Glutamatergic neuron (in vitro differentiated cells): ENCODE measurements around the gene TRPV4. TPM values are rescaled to one million over a fixed set of nuclear protein-coding genes. Genes with fewer than 3 reads are reported as not detected.

Experiments
- DNase-seq: peaks from one replicate; pipeline ENCODE4 v3.0.0; 2022
- H3K27ac Mint-ChIP-seq: one replicate; pipeline ENCODE4 v1.8.0; 2020; ENCODE audit warnings: mild to moderate bottlenecking, mixed read lengths, inconsistent platforms; ENCODE audit not compliant: unreplicated experiment
- H3K27me3 Mint-ChIP-seq: one replicate; pipeline ENCODE4 v1.8.0; 2020; ENCODE audit warnings: mild to moderate bottlenecking, moderate library complexity, mixed read lengths, inconsistent platforms; ENCODE audit not compliant: unreplicated experiment
- H3K36me3 Mint-ChIP-seq: one replicate; pipeline ENCODE4 v1.8.0; 2020; ENCODE audit warnings: mild to moderate bottlenecking, mixed read lengths, inconsistent platforms; ENCODE audit not compliant: unreplicated experiment
- H3K4me1 Mint-ChIP-seq: one replicate; pipeline ENCODE4 v1.8.0; 2020; ENCODE audit warnings: mild to moderate bottlenecking, low read depth, mixed read lengths, inconsistent platforms; ENCODE audit not compliant: unreplicated experiment
- H3K4me3 Mint-ChIP-seq: one replicate; pipeline ENCODE4 v1.8.0; 2020; ENCODE audit warnings: mild to moderate bottlenecking, mixed read lengths, inconsistent platforms; ENCODE audit not compliant: unreplicated experiment
- H3K9me3 Mint-ChIP-seq: one replicate; pipeline ENCODE4 v1.8.0; 2020; ENCODE audit warnings: mild to moderate bottlenecking, moderate library complexity, mixed read lengths, inconsistent platforms; ENCODE audit not compliant: unreplicated experiment
- total RNA-seq: library from RNA; stranded (reverse); fragmentation: NEBNext Ultra II Directional; extraction: Animal tissue kit (Norgen Biotek cat#: 25700); gene quantifications from one replicate; pipeline ENCODE4 v1.2.1, GENCODE V29; 2021; ENCODE audit not compliant: unreplicated experiment
- TF ChIP-seq, protein P1 (sequence below): fragments of 200-600 bp; sonication (generic); IDR thresholded peaks from one replicate; pipeline ENCODE4 v1.5.0; 2021; ENCODE audit not compliant: partially characterized antibody, unreplicated experiment

The TRPV4 gene
- total RNA-seq, 1 donor from 2014 or later, result 0.17 TPM

- no peak for DNase-seq
- H3K9me3 Mint-ChIP-seq, result no peaks in the 10 kb centered on the region
- TF ChIP-seq, protein P1, sequence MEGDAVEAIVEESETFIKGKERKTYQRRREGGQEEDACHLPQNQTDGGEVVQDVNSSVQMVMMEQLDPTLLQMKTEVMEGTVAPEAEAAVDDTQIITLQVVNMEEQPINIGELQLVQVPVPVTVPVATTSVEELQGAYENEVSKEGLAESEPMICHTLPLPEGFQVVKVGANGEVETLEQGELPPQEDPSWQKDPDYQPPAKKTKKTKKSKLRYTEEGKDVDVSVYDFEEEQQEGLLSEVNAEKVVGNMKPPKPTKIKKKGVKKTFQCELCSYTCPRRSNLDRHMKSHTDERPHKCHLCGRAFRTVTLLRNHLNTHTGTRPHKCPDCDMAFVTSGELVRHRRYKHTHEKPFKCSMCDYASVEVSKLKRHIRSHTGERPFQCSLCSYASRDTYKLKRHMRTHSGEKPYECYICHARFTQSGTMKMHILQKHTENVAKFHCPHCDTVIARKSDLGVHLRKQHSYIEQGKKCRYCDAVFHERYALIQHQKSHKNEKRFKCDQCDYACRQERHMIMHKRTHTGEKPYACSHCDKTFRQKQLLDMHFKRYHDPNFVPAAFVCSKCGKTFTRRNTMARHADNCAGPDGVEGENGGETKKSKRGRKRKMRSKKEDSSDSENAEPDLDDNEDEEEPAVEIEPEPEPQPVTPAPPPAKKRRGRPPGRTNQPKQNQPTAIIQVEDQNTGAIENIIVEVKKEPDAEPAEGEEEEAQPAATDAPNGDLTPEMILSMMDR, result no peak
- H3K27me3 Mint-ChIP-seq, result peaks cover 2% of the 10 kb centered on the region
- H3K4me1 Mint-ChIP-seq, result no peaks in the 10 kb centered on the region
- H3K27ac Mint-ChIP-seq, result no peak overlapping the region
- H3K4me3 Mint-ChIP-seq, result no peak overlapping the region
- no peaks in the 10 kb centered on the region for H3K36me3 Mint-ChIP-seq
Observed at GRCh38 chr12:109827566-109828550, 5.3 kb downstream of the TRPV4 start.

DNA sequence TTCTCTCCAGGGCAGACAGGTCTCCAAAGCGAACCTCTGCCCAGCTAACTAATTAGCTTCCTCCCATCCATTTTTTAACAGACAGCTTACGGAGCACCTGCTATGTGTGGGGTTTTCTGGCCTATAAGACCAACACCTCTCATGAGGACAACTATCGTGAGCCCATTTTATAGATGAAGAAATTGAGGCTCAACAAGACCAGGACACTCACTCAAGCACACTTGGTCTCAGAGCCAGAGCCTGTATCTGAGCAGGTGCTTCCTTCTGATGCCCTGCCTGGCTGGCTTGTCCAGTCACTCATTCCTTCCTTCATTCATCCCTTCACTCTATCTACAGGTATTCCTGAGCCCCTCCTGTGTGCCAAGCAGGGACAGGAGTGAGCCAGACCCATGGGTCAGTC lies 6.1 kb downstream of the TRPV4 start:
- H3K4me3 Mint-ChIP-seq, result no peak overlapping the region
- TF ChIP-seq, protein P1, result no peak
- no peaks in the 10 kb centered on the region for H3K9me3 Mint-ChIP-seq
- H3K4me1 Mint-ChIP-seq, result no peaks in the 10 kb centered on the region
- no peaks in the 10 kb centered on the region for H3K36me3 Mint-ChIP-seq
- H3K27ac Mint-ChIP-seq, result no peak overlapping the region
- peaks cover 2% of the 10 kb centered on the region for H3K27me3 Mint-ChIP-seq
- no peak for DNase-seq

- Mint-ChIP-seq H3K36me3 (no peaks in the 10 kb centered on the region), H3K27me3 (peaks cover 6% of the 10 kb centered on the region), H3K27ac (no peak overlapping the region), H3K4me3 (no peak overlapping the region), H3K9me3 (no peaks in the 10 kb centered on the region), H3K4me1 (no peaks in the 10 kb centered on the region)
- TF ChIP-seq, protein P1, result no peak
- DNase-seq, result no peak
Observed at GRCh38 chr12:109824731-109825130, 8.5 kb downstream of the TRPV4 start.

DNA sequence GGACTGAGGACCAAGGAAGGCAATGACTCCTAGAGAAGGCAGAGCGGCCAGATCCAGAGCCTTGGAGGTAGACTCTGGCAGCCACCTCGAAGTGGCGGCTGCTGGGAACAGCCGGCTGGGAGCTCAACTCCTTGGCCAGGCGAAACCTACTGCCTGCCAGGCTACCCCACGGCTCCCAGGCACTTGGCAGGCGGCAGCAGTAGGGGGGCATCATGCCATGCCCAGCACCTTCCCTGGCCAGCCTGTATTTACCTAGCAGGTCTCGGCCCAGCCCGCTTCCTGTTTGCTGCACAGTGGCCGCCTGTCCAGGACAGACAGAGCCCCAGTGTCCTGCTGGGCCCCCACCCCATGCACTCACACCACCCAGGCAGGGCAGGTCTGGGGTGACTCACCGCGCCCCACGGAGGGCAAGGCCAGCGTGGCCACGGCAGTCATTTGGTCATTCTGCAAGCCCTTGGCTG lies 10.2 kb downstream of the TRPV4 start:
- Mint-ChIP-seq H3K36me3 (no peaks in the 10 kb centered on the region), H3K4me1 (no peaks in the 10 kb centered on the region), H3K27me3 (peaks cover 6% of the 10 kb centered on the region), H3K4me3 (no peak overlapping the region), H3K27ac (no peak overlapping the region), H3K9me3 (no peaks in the 10 kb centered on the region)
- DNase-seq, result no peak
- TF ChIP-seq, protein P1, result no peak

DNA sequence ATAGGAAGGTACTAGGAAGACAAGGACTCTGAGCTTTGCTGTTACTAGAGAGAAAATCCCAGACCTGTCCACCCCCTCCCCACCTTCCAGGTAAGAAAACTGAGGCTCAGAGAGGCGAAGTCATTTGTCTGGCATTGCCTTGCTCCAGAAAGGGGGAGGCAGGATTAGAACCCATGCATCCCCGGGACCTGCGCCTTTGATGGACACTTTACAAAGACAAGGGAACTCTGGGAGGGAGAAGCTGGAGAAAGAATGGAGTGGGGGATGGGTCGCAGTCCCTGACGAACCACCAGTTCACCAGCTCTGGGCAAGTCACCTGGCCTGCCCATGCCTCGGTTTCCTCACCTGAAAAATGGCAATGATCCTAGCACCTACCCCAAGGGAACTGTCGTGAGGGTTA lies 10.8 kb downstream of the TRPV4 start:
- Mint-ChIP-seq H3K27me3 (peaks cover 6% of the 10 kb centered on the region), H3K27ac (no peak overlapping the region), H3K9me3 (peaks cover 3% of the 10 kb centered on the region), H3K36me3 (no peaks in the 10 kb centered on the region), H3K4me1 (no peaks in the 10 kb centered on the region), H3K4me3 (no peak overlapping the region)
- no peak for DNase-seq
- TF ChIP-seq, protein P1, result no peak
